HG02943 (cell line): Measurements from ENCODE around the gene MAML1.

Experiments used
- ATAC-seq: cut with Tn5 transposase; IDR thresholded peaks from one replicate; pipeline ENCODE4 v1.9.1; 2021; ENCODE audit warnings: mild to moderate bottlenecking, low read depth, moderate library complexity; ENCODE audit not compliant: unreplicated experiment

Gene MAML1

DNA sequence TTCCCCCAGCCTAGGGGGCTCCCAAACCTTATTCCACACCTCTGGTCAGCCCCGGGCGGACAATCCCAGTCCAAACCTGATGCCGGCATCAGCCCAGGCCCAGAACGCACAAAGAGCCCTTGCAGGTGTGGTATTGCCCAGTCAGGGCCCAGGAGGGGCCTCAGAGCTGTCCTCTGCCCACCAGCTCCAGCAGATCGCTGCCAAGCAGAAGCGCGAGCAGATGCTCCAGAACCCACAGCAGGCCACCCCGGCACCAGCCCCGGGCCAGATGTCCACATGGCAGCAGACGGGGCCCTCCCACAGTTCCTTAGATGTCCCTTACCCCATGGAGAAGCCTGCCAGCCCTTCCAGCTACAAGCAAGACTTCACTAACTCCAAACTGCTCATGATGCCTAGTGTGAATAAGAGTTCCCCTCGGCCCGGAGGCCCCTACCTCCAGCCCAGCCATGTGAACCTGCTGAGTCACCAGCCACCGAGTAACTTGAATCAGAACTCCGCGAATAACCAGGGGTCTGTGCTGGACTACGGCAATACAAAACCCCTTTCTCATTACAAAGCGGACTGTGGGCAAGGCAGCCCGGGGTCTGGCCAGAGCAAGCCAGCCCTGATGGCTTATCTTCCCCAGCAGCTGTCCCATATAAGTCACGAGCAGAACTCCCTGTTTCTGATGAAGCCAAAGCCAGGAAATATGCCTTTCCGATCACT is 33.6 kb downstream of the MAML1 start:
- no peak for ATAC-seq

DNA sequence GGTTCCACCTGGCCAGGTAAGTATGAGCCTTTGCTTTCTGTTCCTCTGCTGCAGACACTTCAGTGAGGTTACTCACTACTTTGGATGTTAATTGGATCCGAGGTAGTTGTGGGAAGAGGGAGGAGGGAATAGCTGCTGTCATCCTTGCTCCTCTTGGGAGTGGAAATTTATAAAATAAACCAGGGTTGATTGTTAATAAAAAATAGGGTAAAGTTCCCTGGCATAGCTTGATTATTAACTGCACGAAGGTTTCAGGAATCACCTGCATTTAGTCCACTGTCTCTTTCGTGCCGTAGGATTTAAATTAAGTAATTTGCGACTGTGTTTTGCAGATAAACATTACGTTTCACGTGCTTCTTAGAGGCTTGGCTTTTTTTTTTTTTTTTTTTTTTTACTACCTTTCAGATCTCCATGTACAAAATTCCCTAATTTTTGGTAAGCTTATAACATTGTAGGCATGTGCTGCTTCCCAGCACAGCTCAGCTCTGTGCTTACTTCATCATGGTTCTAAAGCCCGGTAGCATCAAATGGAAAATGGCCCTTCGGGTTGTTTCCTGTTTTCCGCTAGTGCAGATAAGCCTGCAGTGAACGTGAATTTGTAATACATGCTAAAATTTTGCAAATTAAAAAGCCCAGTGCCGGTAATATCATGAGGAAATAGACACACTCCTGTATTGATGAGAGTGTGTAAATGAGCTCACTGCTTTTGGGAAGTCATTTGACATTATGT is 34.3 kb downstream of the MAML1 start:
- no peak for ATAC-seq

DNA sequence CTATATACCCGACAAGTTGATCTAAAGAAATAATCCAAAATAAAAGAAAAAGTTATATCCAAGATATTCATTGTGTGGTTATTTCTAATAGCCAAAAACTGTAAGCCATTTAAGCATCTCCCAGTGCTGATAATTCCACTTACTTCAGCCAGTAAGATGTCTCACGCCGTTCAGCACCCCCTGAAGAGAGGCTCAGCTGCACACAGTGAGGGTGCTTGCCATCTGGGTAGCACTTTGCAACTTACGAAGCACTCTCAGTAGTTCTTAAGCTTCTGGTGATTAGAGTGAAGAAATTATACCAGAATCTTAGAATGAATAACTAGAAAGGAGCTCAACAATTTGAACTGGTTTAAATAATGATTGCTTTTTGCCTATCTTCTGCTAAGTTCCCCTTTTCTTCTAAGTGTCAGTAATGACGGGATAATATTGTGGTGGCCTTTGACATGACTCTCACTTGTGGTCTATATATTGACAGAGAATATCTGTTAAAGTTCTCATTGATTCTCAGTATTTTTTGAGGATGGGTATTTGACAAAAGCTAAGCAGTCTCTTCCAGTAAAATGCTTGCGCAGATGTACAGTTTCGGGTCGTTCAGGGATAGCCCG is 35.0 kb downstream of the MAML1 start:
- ATAC-seq, result no peak

DNA sequence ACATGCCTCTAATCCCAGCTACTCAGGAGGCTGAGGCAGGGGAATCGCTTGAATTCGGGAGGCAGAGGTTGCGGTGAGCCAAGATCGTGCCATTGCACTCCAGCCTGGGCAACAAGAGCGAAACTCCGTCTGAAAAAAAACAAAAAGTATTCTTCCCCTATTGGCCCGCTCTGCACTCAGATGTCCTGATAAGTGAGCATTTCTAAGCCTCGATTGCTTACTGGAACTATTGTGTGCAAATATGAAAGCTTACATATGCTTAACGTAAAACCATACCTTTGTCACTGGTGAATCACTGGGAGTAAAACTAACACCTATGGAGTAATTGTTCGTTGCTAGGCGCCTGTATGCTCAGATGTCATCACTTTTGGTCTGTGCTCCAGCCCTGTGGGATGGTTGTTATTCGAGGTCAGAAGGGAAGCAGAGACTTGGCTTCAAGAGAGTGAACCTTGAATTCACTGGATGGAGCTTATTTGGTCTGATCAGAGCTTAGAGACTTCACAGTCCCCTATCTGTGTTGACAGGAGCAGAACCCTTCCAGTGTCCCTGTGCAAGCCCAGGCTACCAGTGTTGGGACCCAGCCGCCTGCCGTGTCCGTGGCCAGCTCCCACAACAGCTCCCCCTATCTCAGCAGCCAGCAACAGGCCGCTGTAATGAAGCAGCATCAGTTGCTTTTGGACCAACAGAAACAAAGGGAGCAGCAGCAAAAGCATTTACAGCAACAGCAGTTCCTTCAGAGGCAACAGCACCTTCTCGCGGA is 35.9 kb downstream of the MAML1 start:
- no peak for ATAC-seq

DNA sequence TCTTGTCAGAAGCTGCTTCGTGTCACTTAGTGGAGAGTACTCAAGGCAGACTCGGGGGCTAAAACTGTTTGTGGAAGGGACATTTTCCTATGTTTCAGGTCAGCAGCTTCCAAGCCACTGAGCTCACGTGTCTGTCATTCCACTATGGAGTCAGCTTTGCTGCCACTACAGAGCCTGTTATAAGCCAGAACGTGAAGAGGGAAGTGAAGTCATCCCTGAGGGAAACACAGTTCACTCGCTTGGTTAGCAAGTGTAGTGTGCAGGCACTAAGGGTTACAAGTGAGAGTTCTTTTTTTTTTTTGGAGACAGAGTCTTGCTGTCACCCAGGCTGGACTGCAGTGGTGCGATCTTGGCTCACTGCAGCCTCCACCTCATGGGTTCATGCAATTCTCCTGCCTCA is 36.6 kb downstream of the MAML1 start:
- no peak for ATAC-seq

DNA sequence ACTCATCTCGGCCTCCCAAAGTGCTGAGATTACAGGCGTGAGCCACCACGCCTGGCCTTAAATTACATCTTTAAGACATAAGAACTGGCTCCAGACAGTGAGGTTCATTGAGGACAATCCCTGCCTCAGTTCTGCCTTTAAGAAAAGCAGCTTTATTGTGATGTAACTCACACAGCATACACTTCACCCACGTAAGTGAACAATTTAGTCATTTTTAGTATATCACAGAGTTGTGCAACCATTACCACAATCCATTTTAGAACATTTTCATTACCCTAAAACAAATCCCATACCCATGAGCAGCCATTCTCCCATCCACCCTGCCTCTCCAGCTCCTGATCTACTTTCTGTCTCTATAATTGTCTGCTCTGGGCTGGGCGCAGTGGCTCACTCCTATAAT is 37.2 kb downstream of the MAML1 start:
- ATAC-seq, result no peak

DNA sequence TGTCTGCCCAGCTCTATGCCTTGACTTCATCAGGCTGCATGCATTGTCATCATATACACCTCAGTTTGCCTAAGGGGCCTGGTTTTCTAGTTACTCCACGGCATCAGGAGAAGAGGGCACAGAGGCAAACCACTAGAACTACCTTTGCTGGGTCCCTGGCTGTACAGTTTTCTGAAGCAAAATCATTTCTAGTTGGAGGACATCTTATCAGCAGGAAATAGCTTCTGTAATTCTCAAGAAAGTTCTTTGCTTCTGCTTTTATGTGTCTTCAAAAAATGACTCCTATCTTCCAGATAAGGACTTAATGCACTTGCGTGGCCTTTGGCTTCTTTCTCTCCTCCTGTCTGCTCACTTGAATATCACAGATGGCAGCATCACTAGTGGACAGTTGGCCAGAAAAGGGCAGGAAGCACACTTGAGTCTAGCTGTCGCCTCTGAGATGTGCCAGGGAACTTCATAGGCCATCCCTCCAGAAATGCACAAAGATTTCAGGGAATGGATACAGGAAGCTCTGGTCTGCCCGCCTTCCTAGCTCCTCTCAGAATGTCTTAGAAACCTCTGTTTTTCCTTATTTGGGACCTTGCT is 38.8 kb downstream of the MAML1 start:
- ATAC-seq, result no peak

DNA sequence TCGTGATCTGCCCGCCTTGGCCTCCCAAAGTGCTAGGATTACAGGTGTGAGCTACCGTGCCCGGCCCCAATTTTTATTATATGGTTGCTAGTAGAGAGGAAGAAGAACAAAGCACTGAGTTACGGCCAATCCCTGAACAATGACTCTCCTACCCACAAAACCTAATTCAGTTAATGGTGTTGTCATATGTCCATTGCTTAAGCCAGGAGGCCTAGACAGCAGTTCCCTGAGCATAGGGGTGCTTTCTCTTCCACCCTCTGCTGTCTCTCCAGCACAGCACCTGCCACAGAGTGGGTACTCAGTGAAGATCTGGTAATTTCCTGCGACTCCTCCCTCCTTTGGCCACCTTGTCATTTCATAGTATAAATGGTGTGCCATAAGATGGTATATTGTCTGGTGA is 39.7 kb downstream of the MAML1 start:
- ATAC-seq, result no peak

DNA sequence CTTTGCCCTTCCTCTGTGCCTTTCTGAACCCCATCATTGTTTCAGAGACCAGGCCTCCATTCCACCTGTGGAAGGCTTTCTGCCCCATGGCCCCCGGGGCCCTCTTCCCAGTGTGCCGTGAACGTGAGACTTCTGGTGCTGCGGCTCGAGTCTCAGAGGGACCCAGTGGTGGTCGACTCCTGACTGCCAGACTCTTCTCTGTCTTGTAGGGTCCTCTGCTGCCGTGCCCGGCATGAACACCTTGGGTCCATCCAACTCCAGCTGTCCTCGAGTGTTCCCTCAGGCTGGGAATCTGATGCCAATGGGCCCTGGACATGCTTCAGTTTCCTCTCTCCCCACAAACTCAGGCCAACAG is 41.0 kb downstream of the MAML1 start:
- no peak for ATAC-seq

DNA sequence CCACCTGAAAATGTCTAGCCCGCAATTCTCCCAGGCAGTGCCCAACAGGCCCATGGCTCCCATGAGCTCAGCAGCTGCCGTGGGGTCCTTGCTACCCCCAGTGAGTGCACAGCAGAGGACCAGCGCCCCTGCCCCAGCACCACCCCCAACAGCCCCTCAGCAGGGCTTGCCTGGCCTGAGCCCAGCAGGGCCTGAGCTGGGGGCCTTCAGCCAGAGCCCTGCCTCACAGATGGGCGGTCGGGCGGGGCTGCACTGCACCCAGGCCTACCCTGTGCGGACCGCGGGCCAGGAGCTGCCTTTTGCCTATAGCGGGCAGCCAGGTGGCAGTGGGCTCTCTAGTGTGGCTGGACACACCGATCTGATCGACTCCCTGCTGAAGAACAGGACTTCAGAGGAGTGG is 41.8 kb downstream of the MAML1 start:
- ATAC-seq, result no peak

DNA sequence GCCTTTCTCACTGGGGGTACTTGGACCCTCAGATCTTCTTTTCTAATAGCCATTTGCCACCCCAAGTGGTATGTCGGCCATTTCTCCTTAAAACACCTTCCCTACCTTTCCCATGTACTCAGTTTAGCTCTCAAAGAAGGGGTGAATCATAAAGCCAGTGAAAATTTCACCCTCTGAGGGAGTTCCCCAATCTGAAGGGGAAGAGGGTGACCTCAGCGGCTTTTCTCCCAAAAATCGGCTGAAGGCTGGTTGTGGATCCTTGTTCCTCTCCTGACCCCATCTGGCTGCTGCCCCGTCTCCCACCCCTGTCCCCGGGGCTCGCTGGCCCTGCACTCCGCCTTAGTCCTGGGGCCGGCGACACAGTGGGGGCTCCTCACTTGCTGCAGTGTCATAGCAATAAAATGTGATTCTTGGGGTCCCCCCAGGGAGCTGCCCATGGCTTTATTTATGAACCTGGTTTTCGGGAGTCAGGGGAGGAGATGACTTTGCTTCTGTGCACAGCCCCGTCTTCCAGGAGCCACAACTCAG is 43.9 kb downstream of the MAML1 start:
- no peak for ATAC-seq

DNA sequence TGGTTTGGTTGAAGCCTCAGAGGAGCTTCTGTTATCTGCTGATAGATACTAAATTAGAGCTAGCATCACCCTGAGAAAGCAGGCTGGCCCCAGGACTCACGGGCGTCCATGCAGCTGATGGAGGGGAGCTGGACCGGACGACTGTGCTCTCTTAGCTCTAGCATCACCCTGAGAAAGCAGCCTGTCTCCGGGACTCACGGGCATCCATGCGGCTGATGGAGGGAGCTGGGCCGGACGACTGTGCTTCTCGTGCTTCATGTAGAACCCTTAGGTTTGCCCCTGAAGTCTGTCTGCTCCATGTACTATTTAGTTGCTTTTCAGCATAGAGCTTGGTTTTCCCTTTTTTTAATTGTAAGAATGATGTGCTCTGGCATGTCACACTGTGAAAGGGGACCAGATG is 44.8 kb downstream of the MAML1 start:
- ATAC-seq, result no peak

DNA sequence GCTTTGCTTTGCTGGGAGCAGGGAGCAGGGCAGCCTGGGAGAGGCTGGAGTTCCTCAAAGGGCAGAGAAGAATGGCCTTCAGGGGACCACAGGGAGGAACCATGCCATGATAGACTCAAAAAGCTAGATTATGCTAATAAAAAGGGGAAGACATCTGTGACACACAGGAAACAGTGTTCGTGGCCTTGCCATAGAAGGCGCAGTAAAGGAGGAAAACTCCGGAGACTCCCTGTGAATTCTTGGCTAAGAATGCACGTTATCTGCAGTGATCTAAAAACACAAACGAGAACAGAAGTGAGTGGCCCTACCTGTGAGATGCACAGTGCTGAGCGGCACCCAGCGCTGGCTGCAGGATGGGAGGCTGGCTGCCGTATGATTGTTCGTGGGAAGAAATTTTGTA is 45.3 kb downstream of the MAML1 start:
- ATAC-seq, result no peak

DNA sequence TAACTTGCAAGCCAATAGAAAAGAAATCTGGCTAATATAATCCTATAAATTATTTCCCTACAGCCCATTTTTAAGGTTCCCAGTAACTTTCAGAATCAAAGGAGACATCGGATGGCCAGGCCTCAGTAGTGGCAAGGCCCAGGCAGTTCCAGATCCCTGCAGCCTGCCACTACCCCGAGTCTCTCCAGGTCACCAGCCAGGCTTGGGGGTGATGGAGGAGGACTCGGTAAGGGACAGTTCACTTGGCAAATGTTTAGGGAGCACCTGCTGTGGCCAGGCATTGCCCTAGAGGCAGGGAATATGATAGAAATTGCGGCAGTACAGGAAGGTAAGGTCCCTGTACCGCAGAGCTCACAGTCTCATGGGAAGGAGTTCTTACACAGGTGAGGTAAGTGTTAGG is 46.0 kb downstream of the MAML1 start:
- no peak for ATAC-seq

DNA sequence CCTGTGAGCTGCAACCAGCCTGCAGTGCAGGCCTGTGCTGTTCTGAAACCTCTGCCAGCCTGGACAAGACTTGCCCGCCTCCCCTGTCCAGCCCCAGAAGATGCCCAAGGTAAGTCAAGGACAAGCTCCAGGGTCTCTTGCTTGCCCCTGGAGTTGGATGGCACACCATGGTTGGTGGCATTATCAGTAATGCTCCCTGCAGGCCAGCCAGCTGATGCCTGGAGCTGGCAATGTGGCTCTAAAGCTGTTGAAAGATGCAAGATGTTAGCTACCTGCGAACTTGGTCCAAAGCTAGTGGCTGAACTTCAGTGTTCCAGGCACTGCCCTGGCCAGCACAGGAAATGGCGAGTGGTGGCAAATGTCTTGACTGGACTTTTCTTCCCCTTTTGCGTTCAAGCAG is 47.2 kb downstream of the MAML1 start:
- no peak for ATAC-seq

DNA sequence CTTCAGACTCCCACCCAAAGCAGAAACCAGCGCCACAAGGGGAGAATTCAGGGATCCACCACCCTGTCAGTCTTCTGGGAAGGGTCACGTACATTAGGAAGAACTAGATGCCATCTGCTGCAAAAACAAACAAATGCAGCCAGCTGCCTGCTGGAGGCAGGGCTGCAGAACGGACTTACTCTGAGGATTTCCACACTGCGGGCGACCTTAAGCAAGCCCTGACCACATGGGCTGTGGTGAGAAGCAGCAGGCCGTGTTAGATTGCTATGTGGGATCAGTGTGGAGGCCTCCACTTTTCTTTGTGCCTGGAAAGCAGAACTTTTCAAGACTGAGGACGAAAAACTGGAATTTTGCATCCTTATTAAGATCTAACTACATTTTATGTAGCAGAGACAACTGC is 47.7 kb downstream of the MAML1 start:
- no peak for ATAC-seq

DNA sequence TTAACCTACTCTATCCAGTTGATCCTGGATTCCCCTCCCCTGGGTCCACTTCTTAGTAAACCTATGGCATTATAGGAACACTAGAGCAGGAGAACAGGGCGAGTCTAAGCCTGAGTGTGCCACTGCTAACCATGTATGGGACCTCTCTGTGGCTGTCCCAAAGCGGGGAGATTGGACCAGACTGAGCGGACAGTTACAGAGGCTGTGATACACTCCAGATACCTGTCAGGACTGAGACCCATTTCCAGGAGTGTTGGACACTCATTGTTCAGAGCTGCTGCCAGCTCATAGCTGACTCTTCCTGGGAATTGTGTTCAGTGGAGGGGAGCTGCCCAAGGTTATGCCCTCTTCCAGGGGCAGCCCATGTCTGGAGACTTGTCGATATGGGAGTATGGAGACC is 49.2 kb downstream of the MAML1 start:
- no peak for ATAC-seq

DNA sequence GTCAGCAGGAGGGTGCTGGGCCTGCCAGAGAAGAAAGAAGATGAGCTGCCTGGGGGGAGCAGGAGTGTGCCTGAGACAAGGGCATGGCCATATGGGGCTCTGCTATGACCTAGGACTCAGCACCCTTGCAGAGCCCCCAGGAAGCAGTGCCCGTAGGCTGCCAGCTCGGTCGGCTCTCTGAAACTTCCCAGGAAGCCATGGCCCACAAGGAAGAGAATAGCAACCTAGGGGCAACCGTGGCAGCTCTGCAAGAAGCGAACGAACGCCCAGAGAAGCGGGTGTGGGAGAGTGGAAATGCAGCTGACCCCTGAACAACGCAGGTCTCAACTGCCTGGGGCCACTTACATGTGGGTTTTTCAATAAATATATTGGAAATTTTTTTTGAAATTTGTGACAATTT is 50.5 kb downstream of the MAML1 start:
- ATAC-seq, result no peak

DNA sequence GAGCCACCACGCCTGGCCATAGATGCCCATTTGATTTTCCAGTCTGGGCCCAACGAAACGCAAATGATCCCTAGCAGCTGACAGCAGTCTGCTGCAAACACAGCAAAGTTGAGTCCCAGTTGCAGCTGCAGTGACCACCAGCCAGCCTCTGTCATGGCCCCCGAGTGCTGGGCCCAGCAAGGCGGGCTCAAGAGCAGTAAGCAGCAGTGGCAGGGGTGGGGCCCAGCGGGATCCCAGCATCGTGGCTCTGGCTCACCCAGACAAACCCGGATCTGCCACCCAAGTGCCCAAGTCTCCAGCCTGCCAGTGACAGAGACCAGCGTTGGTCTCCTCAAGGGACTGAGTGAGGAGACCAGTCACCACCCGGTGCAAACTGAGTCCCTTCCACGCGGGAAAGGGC is 54.2 kb downstream of the MAML1 start:
- no peak for ATAC-seq

DNA sequence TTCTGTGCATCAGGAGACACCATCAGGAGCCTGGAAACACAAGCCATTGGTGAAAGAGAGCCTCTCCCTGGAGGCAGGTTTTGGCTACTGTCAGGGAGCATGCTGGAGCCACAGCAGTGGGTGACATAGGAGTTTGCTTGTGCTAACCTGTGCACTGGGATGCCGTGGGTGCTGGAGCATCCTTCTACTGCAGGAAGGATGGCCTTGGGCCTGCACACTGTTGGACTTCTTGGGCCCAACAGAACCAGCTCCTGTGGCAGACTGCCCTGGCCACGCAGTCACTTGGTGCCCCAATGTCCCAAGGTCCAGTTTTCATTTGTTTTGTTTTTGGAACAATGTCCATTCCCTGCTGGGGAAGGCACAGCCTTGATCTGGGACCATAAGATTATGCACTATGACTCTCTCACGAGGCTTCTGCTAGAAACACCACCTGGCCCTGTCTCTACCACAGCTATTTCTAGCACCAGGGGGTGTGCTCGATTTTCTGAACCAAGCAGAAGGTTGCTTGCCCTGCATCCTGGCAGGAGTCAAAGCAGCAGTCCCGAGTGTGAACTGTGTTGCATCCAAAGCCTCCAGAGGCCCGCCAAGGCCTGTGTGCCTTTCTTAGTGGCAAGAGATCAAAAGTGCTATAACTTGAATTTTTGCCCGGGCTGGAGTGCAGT is 55.7 kb downstream of the MAML1 start:
- ATAC-seq, result no peak
